Esophagus (tissue), 2 donors: ENCODE data around the gene FRMD3. TPM values are rescaled to one million over a fixed set of nuclear protein-coding genes. Genes with fewer than 3 reads are reported as not detected.

Experiments
- H3K27ac ChIP-seq, 2 donors: one replicate each; pipeline ENCODE4 v1.5.1; 2013; ENCODE audit warnings: low read depth in 2 of 2, mild to moderate bottlenecking in 2 of 2, inconsistent platforms in 1 of 2, low read length in 1 of 2, moderate library complexity in 1 of 2
- H3K27me3 ChIP-seq, 2 donors: one replicate each; pipeline ENCODE4 v1.6.1; 2013; ENCODE audit warnings: low read length in 2 of 2, control low read depth in 1 of 2, mild to moderate bottlenecking in 1 of 2; ENCODE audit not compliant: insufficient read depth in 2 of 2, control insufficient read depth in 1 of 2
- H3K36me3 ChIP-seq, 2 donors: one replicate each; pipeline ENCODE4 v1.6.1; 2013; ENCODE audit warnings: low read length in 1 of 2; ENCODE audit not compliant: control insufficient read depth in 2 of 2, insufficient read depth in 2 of 2
- H3K4me1 ChIP-seq, 2 donors: one replicate each; pipeline ENCODE4 v1.6.1; 2013; ENCODE audit warnings: low read length in 1 of 2; ENCODE audit not compliant: control insufficient read depth in 2 of 2, insufficient read depth in 2 of 2
- H3K4me3 ChIP-seq, 2 donors: one replicate each; pipeline ENCODE4 v1.5.1; 2013; ENCODE audit warnings: low read length in 2 of 2, mild to moderate bottlenecking in 2 of 2, low read depth in 1 of 2, moderate library complexity in 1 of 2
- H3K9me3 ChIP-seq, 2 donors: one replicate each; pipeline ENCODE4 v1.6.1; 2013; ENCODE audit warnings: mild to moderate bottlenecking in 2 of 2, low read depth in 1 of 2, low read length in 1 of 2, moderate library complexity in 1 of 2; ENCODE audit not compliant: control insufficient read depth in 2 of 2, insufficient read depth in 1 of 2
- WGBS, 2 donors: extraction: QIAGEN DNeasy Blood & Tissue Kit; methylation state at CpG; one replicate each; pipeline ENCODE4 v1.1.7; 2013; 5-methylcytosine and 5-hydroxymethylcytosine counted together
- polyA plus RNA-seq, 2 donors: library from polyadenylated mRNA; stranded (reverse); fragments of 200-250 nt; gene quantifications; one replicate each; pipeline ENCODE4 v1.2.3, GENCODE V29; 2013
- donor health status: healthy with polysubstance abuse.
- donor health status: Bipolar disorder and iron deficiency.

Gene FRMD3
- polyA plus RNA-seq, 2 donors: 0.20 to 0.26 TPM

DNA sequence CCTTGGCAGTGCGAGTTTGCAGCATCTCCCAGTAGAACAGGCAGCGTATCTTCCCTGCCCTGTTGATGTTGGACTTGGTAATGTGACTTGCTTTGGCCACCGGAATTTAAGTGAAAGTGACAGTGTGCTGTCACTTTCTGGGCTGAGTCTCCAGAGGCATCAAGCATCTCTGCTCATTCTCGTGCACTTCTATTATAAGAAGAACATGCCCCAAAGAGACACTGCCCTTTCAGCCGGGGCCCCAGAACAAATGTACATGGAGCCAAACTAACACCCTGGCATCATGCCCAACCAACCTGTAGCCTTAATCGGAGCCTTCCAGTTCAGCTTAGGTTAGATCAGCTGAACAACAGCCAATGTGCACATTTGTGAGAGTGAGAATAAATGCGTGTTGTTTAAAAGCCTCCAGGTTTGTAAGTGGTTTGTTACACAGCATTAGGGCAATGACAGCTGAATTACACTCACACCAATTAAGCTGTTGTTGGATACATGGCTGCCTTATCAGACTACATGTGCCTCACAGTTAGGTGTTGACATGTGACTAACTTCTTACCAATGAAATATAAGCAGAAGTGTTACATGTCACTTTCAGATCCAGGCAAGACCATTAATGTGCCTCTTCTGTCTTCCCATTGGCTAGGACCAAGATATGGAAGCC lies 22.1 kb upstream of the FRMD3 start:
- Histone ChIP-seq H3K27me3 (no peaks in the 10 kb centered on the region), H3K4me3 (no peak overlapping the region), H3K4me1 (no peaks in the 10 kb centered on the region), H3K27ac (no peak overlapping the region), H3K9me3 (no peaks in the 10 kb centered on the region), H3K36me3 (no peaks in the 10 kb centered on the region)
- 85 to 86% methylated on average over 7 of the region's 7 CpGs for WGBS, 2 donors

DNA sequence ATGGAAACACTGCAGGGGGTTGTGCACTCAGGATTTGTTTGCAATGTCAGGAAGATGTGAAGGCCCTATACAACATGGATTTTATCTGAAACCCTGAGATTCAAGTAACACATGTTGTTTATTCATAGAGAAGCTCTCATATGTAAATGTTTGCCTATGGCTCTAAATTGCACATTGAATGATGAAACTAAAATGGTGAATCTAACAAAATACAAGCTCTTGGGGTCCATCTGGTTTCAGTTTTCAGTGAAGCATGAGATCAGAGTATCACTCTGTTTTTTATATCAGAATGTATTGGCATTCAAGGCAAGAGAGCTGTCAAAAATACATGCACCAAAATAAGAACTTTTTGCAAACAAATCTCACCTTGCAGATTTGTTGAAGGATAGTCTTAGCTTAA lies 19.6 kb upstream of the FRMD3 start:
- no peaks in the 10 kb centered on the region for H3K4me1 ChIP-seq
- H3K4me3 ChIP-seq: no peak overlapping the region
- no peaks in the 10 kb centered on the region for H3K27me3 ChIP-seq
- no peaks in the 10 kb centered on the region for H3K9me3 ChIP-seq
- H3K36me3 ChIP-seq: no peaks in the 10 kb centered on the region
- H3K27ac ChIP-seq: no peak overlapping the region

DNA sequence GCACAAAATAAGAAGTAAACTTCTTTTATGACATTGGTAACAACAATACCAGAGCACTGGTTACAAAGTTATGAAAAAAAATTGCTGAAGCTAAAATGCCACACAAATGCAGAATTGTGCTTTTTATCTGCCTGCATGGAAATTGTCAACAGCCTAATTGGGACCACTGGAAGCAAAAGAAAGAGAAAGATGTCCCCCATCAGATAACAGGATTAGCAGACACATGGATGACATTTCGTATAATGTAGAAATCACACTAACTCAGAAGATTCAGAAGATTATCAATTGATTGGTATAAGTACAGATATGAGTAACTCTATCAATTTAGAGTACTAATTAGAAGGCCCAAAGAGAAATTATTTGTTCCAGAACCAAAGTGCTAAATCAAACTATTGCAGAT lies 19.1 kb upstream of the FRMD3 start:
- Histone ChIP-seq H3K27ac (no peak overlapping the region), H3K27me3 (no peaks in the 10 kb centered on the region), H3K4me3 (no peak overlapping the region), H3K36me3 (no peaks in the 10 kb centered on the region), H3K4me1 (no peaks in the 10 kb centered on the region), H3K9me3 (no peaks in the 10 kb centered on the region)
- WGBS, 2 donors: 86 to 88% methylated on average over 1 of the region's 1 CpG

DNA sequence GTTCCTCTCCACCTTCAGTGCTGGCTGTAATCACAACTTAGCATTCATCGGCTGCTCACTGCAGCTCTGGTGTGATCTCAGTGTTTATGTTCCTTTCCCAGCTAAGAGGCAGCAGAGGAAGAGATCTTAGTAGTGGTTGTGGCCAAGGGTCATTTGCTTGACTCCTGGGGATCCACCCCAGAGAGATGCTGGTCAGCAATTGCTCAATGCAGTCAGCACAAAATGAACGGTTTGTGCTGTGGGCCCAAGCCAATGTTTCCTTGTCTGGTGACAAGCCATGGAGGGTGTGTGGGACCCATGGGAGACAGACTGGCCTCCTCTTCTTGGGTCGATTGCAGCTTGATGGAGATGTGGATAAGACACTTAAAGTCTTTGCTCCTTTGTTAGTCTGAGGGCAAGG lies 16.1 kb upstream of the FRMD3 start:
- no peaks in the 10 kb centered on the region for H3K27me3 ChIP-seq
- no peak overlapping the region for H3K4me3 ChIP-seq
- H3K27ac ChIP-seq: no peak overlapping the region
- H3K9me3 ChIP-seq: no peaks in the 10 kb centered on the region
- H3K36me3 ChIP-seq: no peaks in the 10 kb centered on the region
- H3K4me1 ChIP-seq: no peaks in the 10 kb centered on the region
- 77 to 81% methylated on average over 3 of the region's 3 CpGs for WGBS, 2 donors

DNA sequence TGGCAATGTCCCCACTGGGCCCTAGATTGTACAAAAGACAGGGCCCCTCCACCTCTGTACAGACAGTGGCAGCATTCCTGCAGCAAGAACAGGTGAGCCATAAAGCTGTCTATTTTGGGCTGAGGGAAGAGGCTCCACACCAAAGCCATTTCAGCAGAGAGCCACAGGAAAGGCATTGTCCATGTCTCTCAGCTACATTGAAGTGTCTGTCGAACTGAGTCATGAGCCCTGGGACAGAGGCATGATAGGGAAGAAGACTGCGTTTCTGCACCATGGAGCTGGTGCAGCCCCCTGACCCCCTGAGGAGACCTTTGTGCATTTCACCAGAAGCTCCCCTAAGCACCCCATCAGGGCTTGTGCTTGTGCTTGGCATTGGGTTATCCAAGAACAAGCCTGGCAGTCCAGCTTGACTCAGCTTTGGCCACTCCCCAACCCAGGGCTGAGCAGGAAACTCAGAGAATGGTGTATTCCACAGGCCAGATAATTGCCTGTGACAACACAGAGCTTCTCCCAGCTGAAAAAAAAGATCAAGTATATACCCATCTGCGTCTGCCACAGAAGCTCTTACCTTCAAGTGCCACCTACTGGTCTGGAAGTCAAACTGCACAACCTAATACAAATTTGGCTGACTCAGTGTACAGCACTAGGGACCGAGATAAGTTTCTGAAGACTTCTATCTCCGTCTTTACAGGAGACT lies 5.9 kb upstream of the FRMD3 start:
- Histone ChIP-seq H3K27ac (no peak overlapping the region), H3K9me3 (no peaks in the 10 kb centered on the region), H3K4me1 (peaks cover 0 to 2% of the 10 kb centered on the region in 2 donors), H3K27me3 (no peaks in the 10 kb centered on the region), H3K36me3 (no peaks in the 10 kb centered on the region), H3K4me3 (no peak overlapping the region)
- WGBS, 2 donors: 43 to 44% methylated on average over 5 of the region's 5 CpGs

DNA sequence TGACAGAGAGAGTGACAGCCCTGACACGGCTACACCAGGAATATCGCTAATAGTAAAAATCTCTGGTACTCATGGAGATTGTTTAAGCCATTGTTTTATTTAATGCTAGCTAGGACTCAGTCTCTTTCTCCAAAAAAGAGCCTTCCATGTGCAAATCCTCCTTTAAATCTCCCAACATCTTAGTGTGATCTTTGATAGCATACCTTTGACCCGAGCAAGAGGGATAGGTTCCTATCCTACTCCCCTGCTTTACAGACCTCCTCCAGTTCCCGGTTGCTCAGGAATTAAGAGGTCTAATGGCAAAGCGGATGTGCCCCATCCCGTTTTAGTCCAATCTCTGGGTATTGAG lies 663 bp upstream of the FRMD3 start:
- H3K27me3 ChIP-seq: peaks cover 0 to 4% of the 10 kb centered on the region in 2 donors
- H3K4me3 ChIP-seq: peak overlapping the region in 1 of 2 donors; percentile 41
- 37 to 41% methylated on average over 6 of the region's 6 CpGs for WGBS, 2 donors
- H3K9me3 ChIP-seq: no peaks in the 10 kb centered on the region
- H3K27ac ChIP-seq: no peak overlapping the region
- no peaks in the 10 kb centered on the region for H3K36me3 ChIP-seq
- peaks cover 2 to 10% of the 10 kb centered on the region in 2 donors for H3K4me1 ChIP-seq

DNA sequence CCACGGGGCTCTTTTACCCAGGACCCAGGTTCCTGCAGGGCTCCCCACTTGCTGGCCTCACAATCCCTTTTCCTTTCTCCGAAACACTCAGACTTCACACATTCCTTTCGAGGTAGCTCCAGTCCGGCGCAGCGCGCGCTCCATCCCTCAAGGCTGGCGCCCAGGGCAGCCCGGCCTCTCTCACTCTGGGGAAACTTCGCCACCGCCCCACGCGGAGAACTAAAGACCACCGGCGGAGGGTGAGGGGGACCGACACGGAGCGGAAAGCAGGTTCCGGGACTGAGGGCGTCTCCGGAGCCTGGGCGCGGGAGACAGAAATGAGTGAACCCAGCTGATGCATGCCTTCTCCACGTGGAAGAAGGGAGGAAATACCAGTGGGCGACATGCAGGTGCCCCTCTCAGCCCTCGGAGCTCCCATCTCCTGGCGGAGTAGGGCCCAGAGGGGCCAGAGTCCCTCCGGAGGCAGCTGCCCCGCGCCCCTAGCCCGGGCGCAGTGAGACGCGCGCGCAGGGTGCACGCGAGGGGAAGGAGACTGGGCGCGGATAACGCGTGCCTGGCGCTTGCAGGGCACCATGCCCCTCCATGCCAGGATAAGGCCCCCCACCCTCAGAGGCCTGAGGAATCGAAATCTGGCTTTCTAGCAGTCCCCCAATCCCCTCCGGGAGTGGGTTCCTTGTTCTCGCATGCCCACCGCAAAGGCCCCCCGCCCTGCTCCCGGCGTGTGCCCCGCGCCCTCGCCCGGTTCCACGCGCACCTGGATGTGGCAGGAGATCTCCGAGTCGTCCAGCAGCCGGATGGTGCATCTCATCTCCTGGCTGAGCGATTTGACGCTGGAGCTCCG lies 650 bp downstream of the FRMD3 start:
- no peak overlapping the region for H3K27ac ChIP-seq
- no peaks in the 10 kb centered on the region for H3K36me3 ChIP-seq
- peak overlapping the region; percentile 41 for H3K4me3 ChIP-seq
- WGBS, 2 donors: 3 to 5% methylated on average over 59 to 63 of the region's 63 CpGs
- H3K9me3 ChIP-seq: no peaks in the 10 kb centered on the region
- H3K4me1 ChIP-seq: peaks cover 2 to 10% of the 10 kb centered on the region in 2 donors
- H3K27me3 ChIP-seq: peaks cover 0 to 4% of the 10 kb centered on the region in 2 donors

DNA sequence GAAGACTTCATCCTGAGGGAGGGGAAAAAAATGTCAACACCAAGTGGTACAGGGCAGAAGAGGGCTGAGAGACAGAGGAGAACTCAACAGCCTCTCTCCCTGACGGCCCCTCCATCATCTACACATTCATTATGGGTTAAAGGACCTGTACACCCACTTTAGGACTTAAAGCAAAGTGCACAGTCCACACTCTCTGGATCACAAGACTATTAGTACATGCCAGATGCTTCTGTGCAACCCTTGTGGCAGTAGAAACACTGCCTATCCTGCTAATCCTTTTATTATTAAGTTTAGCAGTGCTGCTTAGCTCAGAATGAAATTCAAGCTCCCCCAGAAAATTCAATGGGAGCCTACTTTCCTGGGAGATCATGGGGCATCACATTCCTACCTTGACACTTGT lies 1.9 kb downstream of the FRMD3 start:
- WGBS, 2 donors: 61 to 79% methylated on average over 1 of the region's 1 CpG
- no peak overlapping the region for H3K4me3 ChIP-seq

DNA sequence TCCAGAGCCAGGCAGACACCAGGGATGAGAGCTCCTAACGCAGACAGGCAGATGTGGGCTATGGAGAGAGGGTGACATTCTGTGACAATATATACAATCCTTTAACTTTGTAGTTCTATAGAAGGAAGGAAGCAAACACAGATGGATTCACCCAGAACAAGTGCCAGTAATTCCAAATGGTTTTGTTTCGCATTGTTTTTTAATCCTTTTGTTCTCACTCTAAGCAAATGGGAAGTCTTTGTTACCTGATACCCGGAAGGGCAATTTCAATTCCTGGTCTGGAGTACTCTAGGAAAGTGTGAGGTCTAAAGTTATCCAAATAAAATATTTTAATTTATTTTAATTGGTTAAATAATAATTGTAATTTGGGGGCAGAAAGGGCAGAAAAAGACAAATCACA lies 2.5 kb downstream of the FRMD3 start:
- Histone ChIP-seq H3K9me3 (no peaks in the 10 kb centered on the region), H3K4me1 (peaks cover 2 to 10% of the 10 kb centered on the region in 2 donors), H3K27ac (no peak overlapping the region), H3K4me3 (no peak overlapping the region), H3K36me3 (no peaks in the 10 kb centered on the region), H3K27me3 (peaks cover 0 to 4% of the 10 kb centered on the region in 2 donors)
- WGBS, 2 donors: 74 to 83% methylated on average over 3 of the region's 3 CpGs

More for the DNA sequence above, 1.9 kb downstream of the FRMD3 start:
- Histone ChIP-seq H3K27me3 (peaks cover 0 to 4% of the 10 kb centered on the region in 2 donors), H3K36me3 (no peaks in the 10 kb centered on the region), H3K9me3 (no peaks in the 10 kb centered on the region), H3K27ac (no peak overlapping the region), H3K4me1 (peaks cover 2 to 10% of the 10 kb centered on the region in 2 donors)
